Measurements from ENCODE around the gene UVSSA. TPM values are rescaled to one million over a fixed set of nuclear protein-coding genes. Genes with fewer than 3 reads are reported as not detected.
A peak's percentile ranks its signal among the peaks of the same experiment; 100 is the strongest.
"Not testable (repeated sequence)": the region's sequence is repeated elsewhere in the genome, so short reads cannot be mapped to it uniquely, and the experiment has no call there.

The UVSSA gene
- polyA plus RNA-seq, 1 donor, result 9.7 TPM

- no peak for DNase-seq
These were observed 15.2 kb upstream of the UVSSA start for GRCh38 chr4:1331591-1332353.

GRCh38 chr4:1332686-1333085 lies 14.3 kb upstream of the UVSSA start:
- no peak for DNase-seq

- no peak for DNase-seq
These were observed 13.8 kb upstream of the UVSSA start for GRCh38 chr4:1333256-1333655.

- not testable (repeated sequence) for DNase-seq
These were observed 13.0 kb upstream of the UVSSA start for GRCh38 chr4:1333851-1334578.

- DNase-seq, result no peak
These were observed 12.5 kb upstream of the UVSSA start for GRCh38 chr4:1334579-1334895.

- not testable (repeated sequence) for DNase-seq
These were observed 11.7 kb upstream of the UVSSA start for GRCh38 chr4:1335193-1335883.

GRCh38 chr4:1336088-1336491 lies 10.9 kb upstream of the UVSSA start:
- DNase-seq, result no peak

GRCh38 chr4:1337376-1337831 lies 9.6 kb upstream of the UVSSA start:
- no peak for DNase-seq

- no peak for DNase-seq
These were observed 8.9 kb upstream of the UVSSA start for GRCh38 chr4:1337951-1338751.

- DNase-seq, result no peak
These were observed 8.1 kb upstream of the UVSSA start for GRCh38 chr4:1338752-1339414.

- DNase-seq, result no peak
These were observed 7.5 kb upstream of the UVSSA start for GRCh38 chr4:1339489-1339888.

- no peak for DNase-seq
These were observed 6.7 kb upstream of the UVSSA start for GRCh38 chr4:1340181-1340747.

GRCh38 chr4:1340861-1341260 lies 6.1 kb upstream of the UVSSA start:
- no peak for DNase-seq

GRCh38 chr4:1342003-1342402 lies 5.0 kb upstream of the UVSSA start:
- DNase-seq, result no peak

GRCh38 chr4:1344696-1345095 lies 2.3 kb upstream of the UVSSA start:
- DNase-seq, result no peak

GRCh38 chr4:1345903-1346780 lies 866 bp upstream of the UVSSA start:
- peak; percentile 58 for DNase-seq

GRCh38 chr4:1347410-1347864 lies 429 bp downstream of the UVSSA start:
- peak; percentile 87 for DNase-seq

- no peak for DNase-seq
These were observed 1.1 kb downstream of the UVSSA start for GRCh38 chr4:1348014-1348513.

GRCh38 chr4:1348746-1349145 lies 1.7 kb downstream of the UVSSA start:
- DNase-seq, result no peak

Data from hindlimb muscle (tissue), 1 donor.